Inflammatory macrophage treated with lipopolysaccharide for 1 hour (primary cell): Measurements from ENCODE around the gene MYZAP.

Experiments
- DNase-seq, 2 donors: peaks; one replicate each; pipeline ENCODE4 v3.0.0-alpha.2; 2020 to 2022

The MYZAP gene

DNA sequence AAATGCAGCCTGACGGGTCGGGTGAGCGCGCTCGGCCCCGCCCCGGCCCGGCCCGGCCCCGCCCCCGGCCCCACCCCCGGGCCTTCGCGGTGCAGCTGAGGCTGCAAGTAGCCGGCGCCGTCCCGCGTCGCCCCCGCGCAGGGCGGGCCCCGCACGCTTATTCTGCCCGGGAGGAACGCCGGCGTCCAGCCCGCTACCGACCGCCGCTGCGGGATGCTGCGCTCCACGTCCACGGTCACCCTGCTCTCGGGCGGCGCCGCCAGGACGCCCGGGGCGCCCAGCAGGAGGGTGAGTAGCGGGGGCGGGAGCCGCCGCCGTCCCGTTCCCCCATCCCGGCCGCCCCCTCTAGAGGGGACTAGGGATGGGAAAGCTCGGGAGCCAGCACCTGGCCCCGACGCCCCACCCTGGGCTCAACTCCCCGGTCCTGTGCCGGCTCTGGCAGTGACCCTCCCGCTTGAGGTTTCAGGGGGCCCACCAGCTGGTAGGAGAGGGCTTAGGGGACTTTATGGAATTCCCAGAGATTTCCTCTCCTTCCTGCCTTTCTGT is at the start of gene MYZAP:
TSS of gene MYZAP (plus strand) at position 83 of the 546 bp plus-strand sequence. CDS start at position 214, 131 bp downstream.
- peak in 1 of 2 donors; percentile 36 for DNase-seq

- no peak for DNase-seq
These were observed 49.2 kb upstream of the MYZAP start for GRCh38 chr15:57542505-57542817.

GRCh38 chr15:57544848-57545480 is 46.7 kb upstream of the MYZAP start:
- DNase-seq, result no peak

DNA sequence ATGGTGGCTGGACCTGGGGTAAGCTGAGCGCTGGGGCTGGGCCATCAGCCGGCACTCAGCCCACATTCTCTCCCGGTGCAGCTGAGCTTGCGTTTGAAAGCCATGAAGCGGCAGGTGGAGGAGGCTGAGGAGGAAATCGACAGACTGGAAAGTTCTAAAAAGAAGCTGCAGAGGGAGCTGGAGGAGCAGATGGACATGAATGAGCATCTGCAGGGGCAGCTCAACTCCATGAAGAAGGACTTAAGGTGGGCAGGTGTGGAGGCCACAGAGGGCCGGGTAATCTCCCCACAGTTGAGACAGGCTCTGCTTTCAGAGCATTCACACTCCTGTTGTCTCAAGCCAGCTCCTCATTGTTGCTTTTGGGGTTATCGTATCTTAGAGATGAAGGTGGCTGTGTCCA is 45.7 kb upstream of the MYZAP start:
- DNase-seq, result no peak

- no peak for DNase-seq
These were observed 44.4 kb upstream of the MYZAP start for GRCh38 chr15:57547243-57547755.

DNA sequence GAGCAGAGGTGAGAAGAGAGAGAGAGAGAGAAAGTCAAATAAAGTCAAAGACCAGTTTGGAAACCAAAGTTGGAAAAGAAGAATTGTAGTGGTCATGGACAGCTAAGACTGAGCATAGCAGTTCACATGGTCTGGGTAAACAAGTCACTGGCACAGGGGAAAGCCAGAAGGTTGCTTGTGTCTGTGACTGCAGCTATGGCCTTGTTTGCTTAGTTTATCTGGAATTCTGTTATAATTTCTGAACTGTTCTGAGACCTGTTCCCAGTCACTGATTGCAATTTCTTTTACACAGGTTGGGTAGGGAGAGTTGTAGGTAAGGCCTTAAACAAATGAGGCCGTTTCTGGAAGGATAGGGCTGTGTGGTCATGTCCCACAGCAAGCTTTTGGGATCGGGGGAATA is 43.4 kb upstream of the MYZAP start:
- DNase-seq, result no peak

GRCh38 chr15:57548835-57549234 is 42.9 kb upstream of the MYZAP start:
- DNase-seq, result no peak

GRCh38 chr15:57549935-57550334 is 41.8 kb upstream of the MYZAP start:
- no peak for DNase-seq

- DNase-seq, result no peak
These were observed 41.1 kb upstream of the MYZAP start for GRCh38 chr15:57550640-57551039.

GRCh38 chr15:57551715-57552677 is 39.7 kb upstream of the MYZAP start:
- DNase-seq, result no peak

- DNase-seq, result no peak
These were observed 38.9 kb upstream of the MYZAP start for GRCh38 chr15:57552678-57553334.

DNA sequence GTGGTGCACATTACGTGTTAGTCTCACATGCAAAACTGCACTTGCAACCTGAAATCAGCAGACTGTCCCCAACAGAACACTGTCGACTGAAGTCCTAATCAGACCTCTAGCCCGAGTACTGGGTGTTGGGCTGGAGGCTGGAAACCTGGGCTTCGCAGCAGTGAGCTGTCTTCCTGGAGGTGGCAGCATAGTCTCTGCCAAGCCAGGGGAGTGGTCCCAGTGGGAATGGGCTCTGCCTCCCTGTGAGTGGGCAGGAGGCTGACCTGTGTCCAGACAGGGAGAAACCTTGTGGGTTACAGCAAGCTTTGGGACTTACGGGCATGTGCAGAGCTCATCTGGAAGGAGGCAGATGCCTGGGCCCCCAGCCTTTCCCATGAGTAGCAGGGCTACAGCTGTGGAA is 38.2 kb upstream of the MYZAP start:
- no peak for DNase-seq

DNA sequence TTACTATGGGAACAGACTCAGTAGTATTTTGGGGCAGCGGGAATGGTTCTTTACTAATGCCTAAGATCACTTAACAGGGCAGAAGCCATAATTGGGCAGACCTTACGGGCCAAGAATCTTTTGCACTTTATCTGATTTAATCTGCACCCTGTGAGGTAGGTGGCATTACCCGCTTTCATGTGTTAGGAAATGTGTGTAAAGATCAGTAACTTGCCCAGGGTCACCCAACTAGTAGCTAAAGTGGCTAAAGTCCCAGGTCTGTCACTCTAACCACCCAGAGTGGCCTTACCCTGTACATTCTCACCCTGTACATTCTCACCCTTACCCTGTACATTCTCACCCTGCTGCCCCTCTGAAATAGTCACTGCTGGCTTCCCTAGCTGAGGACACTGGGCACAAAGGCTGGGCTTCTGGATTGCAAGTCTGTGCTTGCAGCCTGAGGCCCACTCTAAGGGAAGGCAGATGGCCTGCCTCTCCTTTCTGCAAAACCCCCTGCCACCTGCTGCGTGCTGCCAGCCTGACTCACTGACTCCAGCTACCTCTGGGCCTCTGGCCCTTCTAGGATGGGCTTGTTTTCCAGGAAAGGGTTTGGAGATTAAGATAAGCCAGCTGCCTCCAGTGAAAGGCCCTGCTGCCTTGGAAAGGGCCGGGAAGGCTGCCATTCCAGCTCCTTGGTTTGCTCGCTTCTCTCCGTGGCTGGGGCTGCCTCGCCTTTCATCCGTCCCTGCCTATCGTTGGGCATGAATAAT is 37.5 kb upstream of the MYZAP start:
- no peak for DNase-seq

GRCh38 chr15:57554812-57555179 is 36.9 kb upstream of the MYZAP start:
- no peak for DNase-seq

GRCh38 chr15:57555270-57555669 is 36.4 kb upstream of the MYZAP start:
- no peak for DNase-seq

DNA sequence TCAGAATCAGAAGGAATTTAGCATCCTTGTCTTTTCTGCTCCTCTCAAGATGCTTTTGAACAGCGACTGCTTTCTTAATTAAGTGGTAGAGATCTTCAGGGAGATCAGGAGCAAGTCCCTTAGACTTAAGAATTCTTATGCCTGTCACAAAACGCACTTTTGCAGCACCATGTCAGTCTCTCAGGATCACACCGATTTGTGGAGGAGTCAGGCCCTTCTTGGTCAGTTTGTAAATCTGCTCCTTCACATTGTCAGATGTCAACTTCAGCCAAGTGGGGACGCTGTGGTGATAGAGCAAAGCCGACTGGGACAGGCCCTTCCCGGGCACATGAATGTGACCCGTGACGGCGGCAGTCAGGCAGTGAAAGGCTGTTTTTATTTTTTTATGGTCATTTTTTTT is 35.7 kb upstream of the MYZAP start:
- no peak for DNase-seq

DNA sequence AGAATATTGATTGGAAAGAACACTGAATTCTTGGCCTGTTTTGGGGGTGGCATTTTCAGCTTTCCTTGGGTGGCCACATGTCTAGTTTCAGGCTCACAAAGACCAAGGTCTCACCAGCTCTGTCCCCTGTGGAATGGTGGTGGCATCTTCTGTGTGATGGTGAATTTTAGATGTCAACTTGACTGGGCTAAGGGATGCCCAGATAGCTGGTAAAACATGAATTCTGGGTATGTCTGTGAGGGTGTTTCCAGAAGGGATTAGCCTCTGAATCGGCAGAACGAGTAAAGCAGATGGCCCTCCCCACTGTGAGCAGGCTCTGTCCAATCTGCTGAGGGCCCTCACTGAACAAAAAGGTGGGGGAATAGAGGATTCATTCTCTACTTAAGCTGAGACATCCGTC is 34.4 kb upstream of the MYZAP start:
- no peak for DNase-seq

- no peak for DNase-seq
These were observed 33.9 kb upstream of the MYZAP start for GRCh38 chr15:57557810-57558209.

GRCh38 chr15:57559875-57560274 is 31.8 kb upstream of the MYZAP start:
- peak; percentile 37 to 92 for DNase-seq

DNA sequence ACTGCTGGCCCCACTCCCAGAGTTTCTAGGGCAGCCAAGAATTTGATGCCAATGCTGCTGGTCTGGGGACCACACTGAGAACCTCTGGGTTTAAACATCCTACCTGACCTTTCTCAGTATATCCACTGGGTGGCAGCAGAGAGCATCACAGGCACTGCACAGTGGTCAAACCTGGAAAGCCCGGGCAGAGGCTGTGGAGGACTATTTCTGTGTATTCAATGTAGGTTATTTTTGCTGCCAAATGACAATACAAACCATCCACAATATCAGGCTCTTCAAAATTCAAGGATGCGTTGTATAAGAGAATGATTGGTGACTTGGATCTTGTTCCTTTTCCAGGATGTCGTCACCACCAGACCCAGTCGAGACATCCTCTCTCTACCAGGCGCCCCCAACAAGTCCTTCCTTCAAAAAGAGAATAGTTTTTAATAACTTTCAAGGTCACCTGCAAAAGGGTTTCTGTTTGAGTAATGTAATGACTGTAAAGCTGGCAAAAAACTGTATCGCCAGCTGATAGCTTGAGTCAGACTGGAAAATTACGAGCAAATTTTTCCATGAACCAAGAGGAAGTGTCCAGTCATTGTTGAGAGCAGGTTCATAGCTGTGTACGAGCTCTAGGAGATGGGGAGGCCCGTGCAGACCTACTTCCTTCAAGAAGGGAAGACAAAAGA is 30.5 kb upstream of the MYZAP start:
- peak; percentile 53 to 83 for DNase-seq

- no peak for DNase-seq
These were observed 29.4 kb upstream of the MYZAP start for GRCh38 chr15:57562196-57562769.

GRCh38 chr15:57563416-57563815 is 28.3 kb upstream of the MYZAP start:
- no peak for DNase-seq
